Endothelial cell of umbilical vein (primary cell): ENCODE data around the gene TYW1. TPM values are rescaled to one million over a fixed set of nuclear protein-coding genes. Genes with fewer than 3 reads are reported as not detected.
"Not testable (repeated sequence)": the region's sequence is repeated elsewhere in the genome, so short reads cannot be mapped to it uniquely, and the experiment has no call there.

Experiments used
- BruUV-seq: library from RNA; stranded (reverse); fragments of 400-500 nt; replicated peaks from 2 replicates; lab custom pipeline; 2021; lab: Mats Ljungman, UMichigan
- CTCF ChIA-PET: fragments of 300-600, 350-600 bp; sonication (Branson Sonifier 250); formaldehyde crosslinking; loops from one replicate; lab custom pipeline; 2021; ENCODE audit warnings: antibody characterized with exemption, inconsistent platforms; lab: Charles Lee
- POLR2A ChIA-PET: fragments of 300-600, 350-600 bp; sonication (Branson Sonifier 250); formaldehyde crosslinking; loops from one replicate; lab custom pipeline; 2021; ENCODE audit warnings: antibody characterized with exemption, inconsistent platforms; lab: Charles Lee
- DNase-seq: peaks from one replicate; pipeline ENCODE4 v3.0.0-alpha.2; 2011; ENCODE audit warnings: low read depth, low spot score
- FAIRE-seq: peaks from 2 replicates; lab custom pipeline; 2011; peaks lifted over from hg19 to GRCh38; lab: Jason Lieb, UNC
- H2AFZ ChIP-seq: 2 replicates; pipeline ENCODE4 v1.6.0; 2012; ENCODE audit warnings: low read depth, low read length, control low read depth, inconsistent platforms
- H3K27ac ChIP-seq: 2 replicates; pipeline ENCODE4 v1.5.1; 2011; ENCODE audit warnings: low read depth, mild to moderate bottlenecking, control low read depth, low read length, moderate library complexity; ENCODE audit not compliant: insufficient read depth
- H3K27me3 ChIP-seq, 2 experiments: 2 replicates each; pipeline versions ENCODE4 v1.6.0 to v1.6.1; 2011; ENCODE audit warnings: low read length in 2 of 2, mixed read lengths in 1 of 2; ENCODE audit not compliant: control insufficient read depth in 2 of 2, insufficient read depth in 2 of 2
- H3K36me3 ChIP-seq, 2 experiments: 2 replicates in 1 of 2; 3 replicates in 1 of 2; pipeline ENCODE4 v1.5.1; 2011; ENCODE audit warnings: low read length in 2 of 2, mild to moderate bottlenecking in 1 of 2, moderate library complexity in 1 of 2; ENCODE audit not compliant: control insufficient read depth in 2 of 2, insufficient read depth in 2 of 2; ENCODE audit errors: extremely low read depth in 1 of 2
- H3K4me1 ChIP-seq: 3 replicates; pipeline ENCODE4 v1.5.1; 2011; ENCODE audit warnings: mild to moderate bottlenecking, low read length; ENCODE audit not compliant: control insufficient read depth, insufficient read depth; ENCODE audit errors: extremely low read depth
- H3K4me2 ChIP-seq: 2 replicates; pipeline ENCODE4 v1.6.1; 2011; ENCODE audit warnings: low read length, control low read depth, mixed read lengths; ENCODE audit not compliant: insufficient read depth
- H3K4me3 ChIP-seq, 3 experiments: fragments of 200-600 bp in 1 of 3; sonication (generic), shearing (Covaris generic) in 1 of 3; replicated peaks in 1 of 3; 2 replicates each; pipeline ENCODE4 v1.5.1; 2011 to 2016; ENCODE audit warnings: control low read depth in 3 of 3, low read length in 3 of 3, mild to moderate bottlenecking in 2 of 3, inconsistent platforms in 1 of 3, low read depth in 1 of 3, moderate library complexity in 1 of 3; ENCODE audit not compliant: insufficient read depth in 1 of 3
- H3K79me2 ChIP-seq: 2 replicates; pipeline ENCODE4 v1.6.0; 2012; ENCODE audit warnings: low read length, inconsistent platforms; ENCODE audit not compliant: control insufficient read depth, insufficient read depth
- H3K9ac ChIP-seq: replicated peaks from 2 replicates; pipeline ENCODE3; 2011; ENCODE audit warnings: low read length, control low read depth; ENCODE audit not compliant: insufficient read depth; ENCODE audit errors: extremely low read depth
- H3K9me1 ChIP-seq: replicated peaks from 3 replicates; pipeline ENCODE4 v1.6.0; 2011; ENCODE audit warnings: mild to moderate bottlenecking, low read length; ENCODE audit not compliant: control insufficient read depth, insufficient read depth; ENCODE audit errors: extremely low read depth
- H3K9me3 ChIP-seq: replicated peaks from 2 replicates; pipeline ENCODE4 v1.5.1; 2012; ENCODE audit warnings: low read length, inconsistent platforms; ENCODE audit not compliant: control insufficient read depth, insufficient read depth
- H4K20me1 ChIP-seq: replicated peaks from 2 replicates; pipeline ENCODE3; 2011; ENCODE audit warnings: mild to moderate bottlenecking, low read length; ENCODE audit not compliant: control insufficient read depth, insufficient read depth; ENCODE audit errors: extremely low read depth
- CTCF ChIP-seq, 2 donors: IDR thresholded peaks; 1 replicate in 1 of 2; 2 replicates in 1 of 2; pipeline ENCODE4 v1.5.1; 2011; ENCODE audit warnings: low read length in 2 of 2, mild to moderate bottlenecking in 2 of 2, moderate library complexity in 2 of 2, control low read depth in 1 of 2, inconsistent platforms in 1 of 2, low read depth in 1 of 2; ENCODE audit not compliant: insufficient read depth in 1 of 2; ENCODE audit errors: extremely low read depth in 1 of 2
- dilution Hi-C: fragments of 300-500 bp; cut with MboI; formaldehyde crosslinking; loops from one replicate; pipeline ENCODE4 v1.15.0; 2019; ENCODE audit warnings: low sequenced_read_pairs; ENCODE audit not compliant: extremely low pct_ligation_motif_present
- intact Hi-C: fragments of 100-400 bp; cut with micrococcal nuclease; formaldehyde crosslinking; loops from one replicate; pipeline ENCODE4 v1.10.0; 2022
- polyA plus RNA-seq, 4 experiments: library from polyadenylated mRNA; depleted of rRNA in 3 of 4; stranded (reverse) in 3 of 4; unstranded in 1 of 4; fragments of >200 nt; gene quantifications; 2 replicates each; pipeline versions ENCODE4 v1.2.1 to v1.2.3, GENCODE V29; 2011 to 2012; ENCODE audit warnings: missing spikeins in 1 of 4
- total RNA-seq: library from RNA; stranded (reverse); gene quantifications from 2 replicates; pipeline ENCODE4 v1.2.3, GENCODE V29; 2021

The TYW1 gene
- total and polyA plus RNA-seq, 2 donors (not counting 3 experiments of a cell fraction or from before 2014, with no cell fraction given), result 7.7 to 15.9 TPM

- FAIRE-seq, result not testable (repeated sequence)
These were observed 2.0 kb upstream of the TYW1 start for GRCh38 chr7:66994691-66995049.

More at GRCh38 chr7:66994691-66995049, 2.0 kb upstream of the TYW1 start:
- H2AFZ ChIP-seq, dilution Hi-C loops, H3K9me1 ChIP-seq, H3K9me3 ChIP-seq, H3K36me3 ChIP-seq, H3K27me3 ChIP-seq, H3K4me1 ChIP-seq, CTCF ChIA-PET, H4K20me1 ChIP-seq, BruUV-seq: not testable (repeated sequence)
- H3K4me2 ChIP-seq, result peak overlapping the region; percentile 82
- H3K9ac ChIP-seq, result peak overlapping the region; percentile 78
- H3K79me2 ChIP-seq, result peaks cover 15% of the 10 kb centered on the region
- peak overlapping the region; percentile 59 to 74 (median 67) for H3K4me3 ChIP-seq
- peak; percentile 72 for DNase-seq
- intact Hi-C loops, result loop anchor here (1.0 to 10.0 kb wide), 6 partner anchors 44 to 962 kb away; partner anchors contain the start of genes RABGEF1 and TMEM248
- peak overlapping the region; percentile 84 for H3K27ac ChIP-seq
- POLR2A ChIA-PET, result interaction anchor here (1.9 kb wide), 1 partner anchor 150 kb away, joined by 6 read pairs; no protein-coding TSS in a partner anchor
- peak in 1 of 2 donors; percentile 27 for TF ChIP-seq CTCF (IDR thresholded peaks at IDR 0.05; ENCODE audit: extremely low read depth in 1 of 2, insufficient read depth in 1 of 2, low read depth in 1 of 2, low read length in 2 of 2)
